NOMO-1 treated with dmso at 0.1 percent for 144 hours (cell line): ENCODE data around the gene TNFSF10.

ENCODE experiments used
- DNase-seq: peaks from one replicate; lab custom pipeline; 2025; ENCODE audit not compliant: unreplicated experiment; lab: John Stamatoyannopoulos, UW

Gene TNFSF10

DNA sequence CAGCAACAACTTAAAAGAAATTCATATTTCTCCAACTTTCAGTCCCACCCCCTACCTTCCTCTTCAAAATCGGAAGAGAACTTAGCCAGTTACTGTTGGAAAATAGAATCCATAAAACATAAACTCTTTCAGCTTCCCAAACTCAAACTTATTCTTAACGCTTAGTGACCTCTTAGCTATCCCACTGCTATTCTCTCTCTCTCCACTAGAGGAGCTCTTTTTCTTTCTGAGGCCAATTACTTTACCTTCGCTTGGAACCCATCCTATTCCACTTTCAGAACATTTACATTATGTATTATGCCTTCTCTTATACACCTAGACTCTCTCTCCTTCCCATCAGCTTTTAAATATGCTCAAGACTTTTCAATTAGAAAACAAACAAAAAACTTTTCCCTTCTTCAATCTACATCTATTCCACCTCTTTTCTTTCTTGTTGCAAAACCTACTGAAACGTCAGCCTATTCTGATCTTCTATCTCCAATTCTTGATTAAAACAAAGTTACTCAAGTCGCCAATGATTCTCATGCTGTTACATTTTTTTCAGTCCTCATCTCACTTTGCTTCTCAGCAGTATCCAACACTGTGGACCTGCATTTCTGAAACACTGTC is 61.6 kb downstream of the TNFSF10 start:
- peak; percentile 8 for DNase-seq

DNA sequence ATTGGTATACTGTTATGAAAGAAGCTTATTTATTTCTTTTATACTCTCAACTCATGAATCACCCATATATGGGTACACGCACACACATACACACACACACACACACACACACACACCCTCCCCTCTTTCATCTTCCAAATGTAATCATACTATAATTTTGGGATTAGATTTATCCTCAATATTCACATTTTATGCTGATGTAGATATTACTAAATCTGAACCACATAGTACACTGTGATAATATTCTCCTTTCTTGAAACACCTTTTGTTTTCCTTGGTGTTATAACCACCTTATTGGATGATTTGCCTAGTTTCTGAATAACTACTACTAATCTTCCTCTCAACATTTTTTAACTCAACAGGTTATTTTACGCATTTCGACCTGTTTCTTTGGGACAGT is 66.8 kb downstream of the TNFSF10 start:
- DNase-seq, result no peak
